ENCODE results near the gene KNDC1. TPM values are rescaled to one million over a fixed set of nuclear protein-coding genes. Genes with fewer than 3 reads are reported as not detected.
A peak's percentile ranks its signal among the peaks of the same experiment; 100 is the strongest.

KNDC1 gene
- total and polyA plus RNA-seq, 8 donors, result 0.05 to 1.7 (median 0.58) TPM; not detected in 1

- H3K9me3 ChIP-seq, result no peaks in the 10 kb centered on the region
- peaks cover 14 to 100% (median 61%) of the 10 kb centered on the region in 3 donors for H3K27me3 ChIP-seq
- H3K4me1 ChIP-seq, result peaks cover 0 to 22% (median 8%) of the 10 kb centered on the region in 4 donors
- no peak overlapping the region for H3K27ac ChIP-seq
- TF ChIP-seq POLR2AphosphoS5 (IDR thresholded peaks at IDR 0.05), result no peak
- no peak for TF ChIP-seq CTCF (IDR thresholded peaks at IDR 0.05)
- TF ChIP-seq EP300 (IDR thresholded peaks at IDR 0.05), result no peak
- TF ChIP-seq POLR2A (IDR thresholded peaks at IDR 0.05), result no peak
- H3K4me3 ChIP-seq, result no peak overlapping the region
- intact Hi-C loops (cut with DNase I; ENCODE audit: low total_unique reads), result no loop called here
- 59 to 67% (median 64%) methylated on average over 12 to 14 of the region's 14 CpGs for WGBS, 5 donors
- H3K36me3 ChIP-seq, result no peaks in the 10 kb centered on the region
- DNase-seq, result no peak
Observed at GRCh38 chr10:133243593-133243992, 83.6 kb downstream of the KNDC1 start.

DNA sequence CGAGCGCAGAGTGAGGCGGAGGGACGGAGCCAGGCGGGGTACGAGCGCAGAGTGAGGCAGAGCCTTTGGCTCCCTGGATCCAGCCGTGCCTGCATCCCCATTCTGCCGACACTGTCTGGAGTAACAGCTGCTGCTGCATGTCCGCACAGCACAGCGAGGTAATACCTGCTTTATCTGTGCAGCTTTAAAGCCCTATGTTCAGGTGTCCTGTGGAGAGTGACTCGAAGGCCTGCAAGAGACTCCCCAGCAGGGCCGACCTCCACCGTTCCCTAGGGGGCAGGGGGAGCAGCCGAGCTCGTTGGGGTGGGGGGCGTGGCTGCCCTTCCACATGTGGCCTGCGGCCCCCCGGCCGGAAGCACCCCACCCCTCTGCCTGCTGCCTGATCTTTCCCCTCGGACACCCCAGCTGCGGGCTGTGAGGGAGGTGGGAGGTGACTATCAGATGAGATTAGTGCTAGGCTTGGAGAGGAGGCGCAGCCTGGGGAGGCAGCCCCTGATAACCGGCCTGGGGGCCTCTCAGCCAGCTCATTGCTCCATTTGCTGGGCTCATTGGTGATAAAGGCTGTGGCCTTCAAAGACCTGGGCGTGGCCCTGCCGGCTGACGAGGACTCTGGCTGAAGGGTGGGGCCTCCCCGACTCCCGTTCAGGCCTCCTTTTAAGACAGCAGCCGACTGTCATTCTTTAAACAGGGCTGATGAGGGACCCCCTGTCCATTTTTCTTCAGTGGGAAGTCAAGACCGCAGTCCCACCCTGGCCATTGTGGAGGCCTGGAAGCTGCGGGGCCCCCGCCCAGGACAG is 85.6 kb downstream of the KNDC1 start:
- H3K27me3 ChIP-seq, result peaks cover 0 to 98% (median 45%) of the 10 kb centered on the region in 3 donors
- no peak overlapping the region for H3K27ac ChIP-seq
- H3K36me3 ChIP-seq, result no peaks in the 10 kb centered on the region
- H3K4me1 ChIP-seq, result peaks cover 0 to 22% (median 8%) of the 10 kb centered on the region in 4 donors
- H3K4me3 ChIP-seq, result no peak overlapping the region
- TF ChIP-seq EP300 (IDR thresholded peaks at IDR 0.05), result no peak
- no peak for TF ChIP-seq CTCF (IDR thresholded peaks at IDR 0.05)
- TF ChIP-seq POLR2A (IDR thresholded peaks at IDR 0.05), result no peak
- no peak for TF ChIP-seq POLR2AphosphoS5 (IDR thresholded peaks at IDR 0.05)
- WGBS, 5 donors, result 37 to 55% (median 43%) methylated on average over 23 to 33 of the region's 33 CpGs
- DNase-seq, result peak; percentile 41 to 84
- H3K9me3 ChIP-seq, result no peaks in the 10 kb centered on the region
- intact Hi-C loops (cut with DNase I; ENCODE audit: low total_unique reads), result no loop called here

DNA sequence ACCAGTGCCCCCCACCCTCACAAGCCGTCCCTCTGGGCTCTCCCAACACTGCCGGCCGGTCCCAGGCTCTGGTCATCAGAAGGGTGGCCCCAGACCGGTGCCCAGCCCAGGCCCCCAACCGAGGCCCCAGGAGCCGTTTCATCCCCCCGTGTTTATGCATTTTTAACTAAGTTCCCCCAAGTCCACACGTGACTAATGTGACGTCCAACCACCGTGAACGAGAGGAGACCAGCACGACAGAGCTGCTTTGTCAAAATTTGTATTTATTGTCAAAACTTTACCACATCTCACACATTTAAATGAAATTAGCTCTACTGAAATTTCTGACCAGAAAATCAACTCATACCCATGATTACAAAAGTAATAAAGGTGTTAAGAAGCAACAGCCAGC is 86.2 kb downstream of the KNDC1 start:
- Histone ChIP-seq H3K27ac (no peak overlapping the region), H3K4me3 (no peak overlapping the region), H3K4me1 (peaks cover 0 to 17% (median 7%) of the 10 kb centered on the region in 4 donors), H3K36me3 (no peaks in the 10 kb centered on the region), H3K9me3 (no peaks in the 10 kb centered on the region), H3K27me3 (peaks cover 0 to 98% (median 39%) of the 10 kb centered on the region in 3 donors)
- no peak for DNase-seq
- no peak for TF ChIP-seq CTCF (IDR thresholded peaks at IDR 0.05)
- TF ChIP-seq EP300 (IDR thresholded peaks at IDR 0.05), result no peak
- no peak for TF ChIP-seq POLR2A (IDR thresholded peaks at IDR 0.05)
- no peak for TF ChIP-seq POLR2AphosphoS5 (IDR thresholded peaks at IDR 0.05)
- intact Hi-C loops (cut with DNase I; ENCODE audit: low total_unique reads), result no loop called here
- WGBS, 5 donors, result 25 to 44% (median 36%) methylated on average over 12 of the region's 12 CpGs

GRCh38 chr10:133247681-133248333 is 87.8 kb downstream of the KNDC1 start:
- TF ChIP-seq CTCF (IDR thresholded peaks at IDR 0.05), result no peak
- TF ChIP-seq EP300 (IDR thresholded peaks at IDR 0.05), result no peak
- TF ChIP-seq POLR2AphosphoS5 (IDR thresholded peaks at IDR 0.05), result no peak
- no peak for TF ChIP-seq POLR2A (IDR thresholded peaks at IDR 0.05)
- Histone ChIP-seq H3K9me3 (no peaks in the 10 kb centered on the region), H3K4me3 (no peak overlapping the region), H3K4me1 (peaks cover 0 to 10% (median 7%) of the 10 kb centered on the region in 4 donors), H3K27ac (no peak overlapping the region), H3K36me3 (no peaks in the 10 kb centered on the region), H3K27me3 (peaks cover 0 to 97% (median 35%) of the 10 kb centered on the region in 3 donors)
- DNase-seq, result no peak
- 79 to 88% (median 80%) methylated on average over 19 to 36 of the region's 36 CpGs for WGBS, 5 donors
- intact Hi-C loops (cut with DNase I; ENCODE audit: low total_unique reads), result no loop called here
